ACC112 (cell line): ENCODE measurements around the gene PHAF1.
A peak's percentile ranks its signal among the peaks of the same experiment; 100 is the strongest.

Source experiments
- H2AFZ ChIP-seq: fragments of 200-600 bp; sonication (generic); one replicate; pipeline ENCODE4 v1.6.0; 2017; ENCODE audit warnings: antibody characterized with exemption, low read length; ENCODE audit not compliant: unreplicated experiment
- H3K27ac ChIP-seq: fragments of 200-600 bp; sonication (generic); 2 replicates; pipeline ENCODE4 v1.5.1; 2014; ENCODE audit warnings: low read depth, mild to moderate bottlenecking, antibody characterized with exemption, low read length, moderate library complexity
- H3K27me3 ChIP-seq: fragments of 200-600 bp; sonication (generic); 2 replicates; pipeline ENCODE4 v1.6.1; 2014; ENCODE audit warnings: mild to moderate bottlenecking, antibody characterized with exemption, low read length, moderate library complexity, mixed read lengths; ENCODE audit not compliant: insufficient read depth
- H3K36me3 ChIP-seq: fragments of 200-600 bp; sonication (generic); 2 replicates; pipeline ENCODE4 v1.6.1; 2016; ENCODE audit warnings: mild to moderate bottlenecking, antibody characterized with exemption, low read length, moderate library complexity, mixed read lengths; ENCODE audit not compliant: insufficient read depth
- H3K4me1 ChIP-seq: fragments of 200-600 bp; sonication (generic); one replicate; pipeline ENCODE4 v1.6.1; 2016; ENCODE audit warnings: low read length, mixed read lengths; ENCODE audit not compliant: insufficient read depth, unreplicated experiment, control insufficient read depth
- H3K4me3 ChIP-seq: fragments of 200-600 bp; sonication (generic); 2 replicates; pipeline ENCODE4 v1.5.1; 2014; ENCODE audit warnings: mild to moderate bottlenecking, low read depth, low read length
- H3K79me2 ChIP-seq: fragments of 200-600 bp; sonication (generic); one replicate; pipeline ENCODE4 v1.6.0; 2016; ENCODE audit warnings: low read length; ENCODE audit not compliant: control insufficient read depth, unreplicated experiment, insufficient read depth

Gene PHAF1

GRCh38 chr16:67170168-67170948 lies 60.6 kb downstream of the PHAF1 start, which contains the start of gene NOL3:
Gene NOL3 (plus strand): TSS chr16:67170538.
- H3K36me3 ChIP-seq = no peaks in the 10 kb centered on the region
- peak within 1 kb of the TSS; percentile 80 for H3K4me3 ChIP-seq
- peak within 1 kb of the TSS; percentile 90 for H2AFZ ChIP-seq
- no peaks in the 10 kb centered on the region for H3K27me3 ChIP-seq
- H3K27ac ChIP-seq = peak within 1 kb of the TSS; percentile 90
- peaks cover 3% of the 10 kb centered on the region for H3K79me2 ChIP-seq
- H3K4me1 ChIP-seq = peaks cover 31% of the 10 kb centered on the region

GRCh38 chr16:67170949-67171649 lies 61.4 kb downstream of the PHAF1 start:
- no peaks in the 10 kb centered on the region for H3K27me3 ChIP-seq
- H3K4me1 ChIP-seq = peaks cover 31% of the 10 kb centered on the region
- H3K27ac ChIP-seq = peak overlapping the region; percentile 90
- H2AFZ ChIP-seq = peak overlapping the region; percentile 84
- peak overlapping the region; percentile 80 for H3K4me3 ChIP-seq
- H3K79me2 ChIP-seq = peaks cover 3% of the 10 kb centered on the region
- H3K36me3 ChIP-seq = no peaks in the 10 kb centered on the region

- Histone ChIP-seq H3K27me3 (no peaks in the 10 kb centered on the region), H3K27ac (peak overlapping the region; percentile 55), H2AFZ (peak overlapping the region; percentile 83), H3K4me3 (peak overlapping the region; percentile 83), H3K36me3 (no peaks in the 10 kb centered on the region), H3K79me2 (peaks cover 3% of the 10 kb centered on the region), H3K4me1 (peaks cover 31% of the 10 kb centered on the region)
Observed at GRCh38 chr16:67173323-67173722, 63.6 kb downstream of the PHAF1 start.

- Histone ChIP-seq H3K4me1 (peaks cover 29% of the 10 kb centered on the region), H3K27me3 (no peaks in the 10 kb centered on the region), H3K79me2 (peaks cover 3% of the 10 kb centered on the region), H3K27ac (peak overlapping the region; percentile 55), H3K4me3 (peak overlapping the region; percentile 83), H2AFZ (peak overlapping the region; percentile 83), H3K36me3 (no peaks in the 10 kb centered on the region)
Observed at GRCh38 chr16:67173808-67174705, 64.3 kb downstream of the PHAF1 start.

- H3K4me1 ChIP-seq = peaks cover 27% of the 10 kb centered on the region
- H3K79me2 ChIP-seq = peaks cover 3% of the 10 kb centered on the region
- no peaks in the 10 kb centered on the region for H3K36me3 ChIP-seq
- peak overlapping the region; percentile 83 for H3K4me3 ChIP-seq
- no peaks in the 10 kb centered on the region for H3K27me3 ChIP-seq
- H3K27ac ChIP-seq = peak overlapping the region; percentile 30
- no peak overlapping the region for H2AFZ ChIP-seq
Observed at GRCh38 chr16:67174706-67175231, 65.0 kb downstream of the PHAF1 start.

GRCh38 chr16:67176662-67177061 lies 66.9 kb downstream of the PHAF1 start:
- Histone ChIP-seq H3K4me3 (no peak overlapping the region), H3K27ac (no peak overlapping the region), H3K36me3 (no peaks in the 10 kb centered on the region), H3K4me1 (peaks cover 24% of the 10 kb centered on the region), H3K79me2 (peaks cover 3% of the 10 kb centered on the region), H2AFZ (no peak overlapping the region), H3K27me3 (no peaks in the 10 kb centered on the region)

- Histone ChIP-seq H2AFZ (no peak overlapping the region), H3K36me3 (no peaks in the 10 kb centered on the region), H3K79me2 (peaks cover 9% of the 10 kb centered on the region), H3K4me1 (peaks cover 34% of the 10 kb centered on the region), H3K27me3 (no peaks in the 10 kb centered on the region), H3K27ac (no peak overlapping the region), H3K4me3 (peak overlapping the region; percentile 53)
Observed at GRCh38 chr16:67177743-67178699, 68.3 kb downstream of the PHAF1 start.

GRCh38 chr16:67179421-67180080 lies 69.8 kb downstream of the PHAF1 start:
- Histone ChIP-seq H3K27me3 (no peaks in the 10 kb centered on the region), H2AFZ (no peak overlapping the region), H3K36me3 (no peaks in the 10 kb centered on the region), H3K4me1 (peaks cover 22% of the 10 kb centered on the region), H3K27ac (no peak overlapping the region), H3K4me3 (no peak overlapping the region), H3K79me2 (peaks cover 11% of the 10 kb centered on the region)

- H3K4me1 ChIP-seq = peaks cover 18% of the 10 kb centered on the region
- no peak overlapping the region for H3K27ac ChIP-seq
- H3K79me2 ChIP-seq = peaks cover 11% of the 10 kb centered on the region
- H2AFZ ChIP-seq = no peak overlapping the region
- no peaks in the 10 kb centered on the region for H3K27me3 ChIP-seq
- H3K4me3 ChIP-seq = no peak overlapping the region
- H3K36me3 ChIP-seq = no peaks in the 10 kb centered on the region
Observed at GRCh38 chr16:67180166-67180565, 70.4 kb downstream of the PHAF1 start.
